ENCODE results near the gene RPN1.

RPN1 gene

GRCh38 chr3:128576290-128576689, 74.3 kb downstream of the RPN1 start:
- DNase-seq = no peak

GRCh38 chr3:128575777-128576176, 74.8 kb downstream of the RPN1 start:
- DNase-seq = no peak

GRCh38 chr3:128573707-128574162, 76.9 kb downstream of the RPN1 start:
- no peak for DNase-seq

GRCh38 chr3:128573160-128573559, 77.5 kb downstream of the RPN1 start:
- DNase-seq = no peak

GRCh38 chr3:128572644-128573105, 77.9 kb downstream of the RPN1 start:
- DNase-seq = no peak

GRCh38 chr3:128572013-128572412, 78.6 kb downstream of the RPN1 start:
- no peak for DNase-seq

Measured in effector CD4-positive, alpha-beta T cell (primary cell).